HepG2 (cell line): ENCODE results near the gene STX4. TPM values are rescaled to one million over a fixed set of nuclear protein-coding genes. Genes with fewer than 3 reads are reported as not detected.

Experiments
- ASH2L ChIP-seq: fragments of 300-600, 200-600 bp; sonication (generic); IDR thresholded peaks from 2 replicates; pipeline ENCODE4 v1.7.0; 2017; ENCODE audit warnings: low read depth, mild to moderate bottlenecking, moderate library complexity, mixed read lengths, low read length; ENCODE audit not compliant: insufficient read length
- ATF1 ChIP-seq: IDR thresholded peaks from 2 replicates; pipeline ENCODE4 v1.6.1; 2016; ENCODE audit warnings: mild to moderate bottlenecking, control low read depth
- FOXO1 ChIP-seq: sonication (generic); formaldehyde crosslinking; IDR thresholded peaks from 2 replicates; pipeline ENCODE4 v1.4.0; 2020; ENCODE audit warnings: missing genetic modification reagents
- HNRNPL ChIP-seq: fragments of 200-400 bp; formaldehyde crosslinking; IDR thresholded peaks from 2 replicates; pipeline ENCODE4 v1.6.1; 2017; ENCODE audit warnings: mild to moderate bottlenecking, low read depth, low read length
- KDM5B ChIP-seq: sonication (generic); formaldehyde crosslinking; IDR thresholded peaks from 2 replicates; pipeline ENCODE4 v1.4.0; 2020; ENCODE audit warnings: missing genetic modification reagents, mild to moderate bottlenecking, borderline replicate concordance
- PRDM15 ChIP-seq: sonication (generic); formaldehyde crosslinking; IDR thresholded peaks from 2 replicates; pipeline ENCODE4 v1.4.0; 2020; ENCODE audit warnings: missing genetic modification reagents
- RCOR2 ChIP-seq: IDR thresholded peaks from 2 replicates; pipeline ENCODE4 v1.6.1; 2016; ENCODE audit warnings: missing biosample characterization, missing genetic modification reagents
- REST ChIP-seq, 2 experiments: IDR thresholded peaks; 2 replicates each; pipeline ENCODE4 v1.6.1; 2011 to 2012; ENCODE audit warnings: low read length in 2 of 2, borderline replicate concordance in 1 of 2, low read depth in 1 of 2, mild to moderate bottlenecking in 1 of 2, moderate library complexity in 1 of 2
- SCMH1 ChIP-seq: sonication (generic); formaldehyde crosslinking; IDR thresholded peaks from 2 replicates; pipeline ENCODE4 v1.9.0; 2021; ENCODE audit warnings: missing genetic modification reagents, mild to moderate bottlenecking, borderline replicate concordance
- SNAPC5 ChIP-seq: sonication (generic); formaldehyde crosslinking; IDR thresholded peaks from 2 replicates; pipeline ENCODE4 v1.8.1; 2023; ENCODE audit warnings: mild to moderate bottlenecking, missing genetic modification reagents, borderline replicate concordance
- SUZ12 ChIP-seq: fragments of 150-350 bp; IDR thresholded peaks from 2 replicates; pipeline ENCODE4 v1.6.1; 2014; ENCODE audit warnings: low read depth, low read length
- TBL1XR1 ChIP-seq: fragments of 150-350 bp; IDR thresholded peaks from 2 replicates; pipeline ENCODE4 v1.6.1; 2014; ENCODE audit warnings: borderline replicate concordance, low read length; ENCODE audit not compliant: partially characterized antibody
- ZFP1 ChIP-seq: IDR thresholded peaks from 2 replicates; pipeline ENCODE4 v1.6.1; 2016
- ZFP82 ChIP-seq: sonication (generic); formaldehyde crosslinking; IDR thresholded peaks from 2 replicates; pipeline ENCODE4 v1.5.1; 2020; ENCODE audit warnings: mild to moderate bottlenecking, missing genetic modification reagents, borderline replicate concordance
- ZNF34 ChIP-seq: sonication (generic); formaldehyde crosslinking; IDR thresholded peaks from 2 replicates; pipeline ENCODE4 v1.4.0; 2020; ENCODE audit warnings: mild to moderate bottlenecking, missing genetic modification reagents, borderline replicate concordance
- ZNF556 ChIP-seq: sonication (generic); formaldehyde crosslinking; IDR thresholded peaks from 2 replicates; pipeline ENCODE4 v1.4.0; 2020; ENCODE audit warnings: mild to moderate bottlenecking, missing genetic modification reagents, borderline replicate concordance
- ZNF557 ChIP-seq: sonication (generic); formaldehyde crosslinking; IDR thresholded peaks from 2 replicates; pipeline ENCODE4 v1.4.0; 2020; ENCODE audit warnings: missing genetic modification reagents
- ZNF558 ChIP-seq: sonication (generic); formaldehyde crosslinking; IDR thresholded peaks from 2 replicates; pipeline ENCODE4 v1.9.0; 2022; ENCODE audit warnings: mild to moderate bottlenecking, missing genetic modification reagents, borderline replicate concordance
- ZNF597 ChIP-seq: sonication (generic); formaldehyde crosslinking; IDR thresholded peaks from 2 replicates; pipeline ENCODE4 v1.5.0; 2020; ENCODE audit warnings: missing genetic modification reagents
- ZNF780A ChIP-seq: sonication (generic); formaldehyde crosslinking; IDR thresholded peaks from 2 replicates; pipeline ENCODE4 v1.8.0; 2022; ENCODE audit warnings: mild to moderate bottlenecking, missing genetic modification reagents, moderate library complexity
- polyA plus RNA-seq, 8 experiments: library from polyadenylated mRNA; depleted of rRNA in 3 of 8; stranded (reverse) in 7 of 8; unstranded in 1 of 8; fragments of >200 nt; fragmentation: Illumina TruSeq in 4 of 8; extraction: Trizol in 4 of 8; gene quantifications; 2 replicates each; pipeline versions ENCODE4 v1.2.1 to v1.2.3, GENCODE V29; 2011 to 2016; ENCODE audit warnings: low read depth in 4 of 8, missing spikeins in 1 of 8, mixed read lengths in 1 of 8; ENCODE audit not compliant: insufficient read depth in 1 of 8
- total RNA-seq, 5 experiments: library from RNA; depleted of rRNA; stranded (reverse); fragments of >200 nt; fragmentation: Illumina TruSeq; extraction: Trizol; gene quantifications; 2 replicates each; pipeline ENCODE4 v1.2.3, GENCODE V29; 2016; ENCODE audit warnings: low read depth in 1 of 5

STX4 gene
- total and polyA plus RNA-seq, 2 of the 13 experiments (the other 11 are each of a cell fraction or from before 2014, with no cell fraction given), result 29.2 to 34.6 TPM

GRCh38 chr16:31033709-31034492 lies 543 bp downstream of the STX4 start (continued):
- TF ChIP-seq ZFP82 (0 out of 2 replicates have a peak, but pooled peaks have one; percentile 84), REST (IDR thresholded peaks at IDR 0.05; ENCODE audit: borderline replicate concordance in 1 of 2, low read depth in 1 of 2, low read length in 2 of 2) (peak in 1 of 2 experiments; percentile 40; a peak in 1 of 4 replicates), HNRNPL (no peak), TBL1XR1 (no peak), ZNF34 (CRISPR knock-in tag) (no peak), FOXO1 (CRISPR knock-in tag) (no peak; the same call in 1 of the 2 replicates), ASH2L (no peak), PRDM15 (CRISPR knock-in tag) (0 out of 2 replicates have a peak, but pooled peaks have one; percentile 47), RCOR2 (CRISPR knock-in tag) (no peak), SNAPC5 (CRISPR knock-in tag) (no peak), ZNF597 (CRISPR knock-in tag) (peak; percentile 92; the same call in 1 of the 2 replicates), ZNF556 (CRISPR knock-in tag) (no peak), ZNF557 (CRISPR knock-in tag) (0 out of 2 replicates have a peak, but pooled peaks have one; percentile 75), ZFP1 (CRISPR knock-in tag) (no peak), KDM5B (CRISPR knock-in tag) (peak; percentile 90), ZNF558 (peak; percentile 79; the same call in 1 of the 2 replicates), SCMH1 (CRISPR knock-in tag) (no peak), SUZ12 (peak; percentile 76), ZNF780A (CRISPR knock-in tag) (no peak), ATF1 (no peak)
